Omental fat pad (tissue), 4 donors: ENCODE data around the gene ISYNA1. TPM values are rescaled to one million over a fixed set of nuclear protein-coding genes. Genes with fewer than 3 reads are reported as not detected.
"Not testable (repeated sequence)": the region's sequence is repeated elsewhere in the genome, so short reads cannot be mapped to it uniquely, and the experiment has no call there.

ENCODE experiments used
- ATAC-seq: fragments of 150-250 bp; one replicate; pipeline ENCODE4 v1.9.1; 2016; ENCODE audit warnings: mild to moderate bottlenecking, moderate library complexity; ENCODE audit not compliant: low FRiP score
- DNase-seq: peaks from one replicate; pipeline ENCODE4 v3.0.0-alpha.2; 2019; ENCODE audit warnings: low spot score
- total RNA-seq, 4 donors: library from RNA; depleted of rRNA; stranded (reverse); fragments of >200 nt; gene quantifications; one replicate each; pipeline ENCODE4 v1.1.0, GENCODE V29; 2016
- TF ChIP-seq, protein P1 (sequence below), 3 donors: fragments of 450-650 bp; IDR thresholded peaks; one replicate each; pipeline ENCODE4 v1.5.1; 2016 to 2017; ENCODE audit warnings: antibody characterized with exemption in 3 of 3, mild to moderate bottlenecking in 3 of 3, moderate library complexity in 2 of 3

ISYNA1 gene
- total RNA-seq, 4 donors from 2014 or later, result 20.0 to 36.7 (median 29.8) TPM

DNA sequence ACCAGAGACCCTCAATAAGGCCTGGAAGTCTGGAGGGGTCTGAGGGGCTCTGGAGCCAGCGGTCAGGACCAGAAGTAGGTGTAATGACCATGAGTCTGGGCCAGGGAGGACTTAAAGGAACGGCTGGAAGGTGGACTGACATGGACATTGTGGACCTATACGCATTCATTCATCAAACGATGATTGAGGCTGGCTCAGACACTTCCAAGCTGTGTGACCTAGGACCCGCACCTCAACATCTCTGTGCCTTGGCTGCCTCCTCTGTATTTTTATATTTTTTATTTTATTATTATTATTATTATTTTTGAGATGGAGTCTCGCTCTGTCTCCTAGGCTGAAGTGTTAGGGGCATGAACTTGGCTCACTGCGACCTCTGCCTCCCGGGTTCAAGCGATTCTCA is 31.2 kb downstream of the ISYNA1 start:
- ATAC-seq (no peak), DNase-seq (no peak)
- TF ChIP-seq, protein P1, sequence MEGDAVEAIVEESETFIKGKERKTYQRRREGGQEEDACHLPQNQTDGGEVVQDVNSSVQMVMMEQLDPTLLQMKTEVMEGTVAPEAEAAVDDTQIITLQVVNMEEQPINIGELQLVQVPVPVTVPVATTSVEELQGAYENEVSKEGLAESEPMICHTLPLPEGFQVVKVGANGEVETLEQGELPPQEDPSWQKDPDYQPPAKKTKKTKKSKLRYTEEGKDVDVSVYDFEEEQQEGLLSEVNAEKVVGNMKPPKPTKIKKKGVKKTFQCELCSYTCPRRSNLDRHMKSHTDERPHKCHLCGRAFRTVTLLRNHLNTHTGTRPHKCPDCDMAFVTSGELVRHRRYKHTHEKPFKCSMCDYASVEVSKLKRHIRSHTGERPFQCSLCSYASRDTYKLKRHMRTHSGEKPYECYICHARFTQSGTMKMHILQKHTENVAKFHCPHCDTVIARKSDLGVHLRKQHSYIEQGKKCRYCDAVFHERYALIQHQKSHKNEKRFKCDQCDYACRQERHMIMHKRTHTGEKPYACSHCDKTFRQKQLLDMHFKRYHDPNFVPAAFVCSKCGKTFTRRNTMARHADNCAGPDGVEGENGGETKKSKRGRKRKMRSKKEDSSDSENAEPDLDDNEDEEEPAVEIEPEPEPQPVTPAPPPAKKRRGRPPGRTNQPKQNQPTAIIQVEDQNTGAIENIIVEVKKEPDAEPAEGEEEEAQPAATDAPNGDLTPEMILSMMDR (IDR thresholded peaks at IDR 0.05), result no peak

DNA sequence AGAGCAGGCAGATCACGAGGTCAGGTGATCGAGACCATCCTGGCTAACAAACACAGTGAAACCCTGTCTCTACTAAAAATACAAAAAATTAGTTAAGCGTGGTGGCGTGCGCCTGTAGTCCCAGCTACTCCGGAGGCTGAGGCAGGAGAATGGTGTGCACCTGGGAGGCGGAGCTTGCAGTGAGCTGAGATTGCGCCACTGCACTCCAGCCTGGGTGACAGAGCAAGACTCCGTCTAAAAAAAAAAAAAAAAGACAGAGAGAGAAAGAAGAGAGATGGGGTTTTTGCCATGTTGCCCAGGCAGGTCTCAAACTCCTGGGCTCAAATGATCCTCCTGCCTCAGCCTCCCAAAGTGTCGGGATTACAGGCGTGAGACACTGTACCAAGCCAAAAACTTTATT is 32.2 kb downstream of the ISYNA1 start:
- ATAC-seq, DNase-seq: not testable (repeated sequence)

DNA sequence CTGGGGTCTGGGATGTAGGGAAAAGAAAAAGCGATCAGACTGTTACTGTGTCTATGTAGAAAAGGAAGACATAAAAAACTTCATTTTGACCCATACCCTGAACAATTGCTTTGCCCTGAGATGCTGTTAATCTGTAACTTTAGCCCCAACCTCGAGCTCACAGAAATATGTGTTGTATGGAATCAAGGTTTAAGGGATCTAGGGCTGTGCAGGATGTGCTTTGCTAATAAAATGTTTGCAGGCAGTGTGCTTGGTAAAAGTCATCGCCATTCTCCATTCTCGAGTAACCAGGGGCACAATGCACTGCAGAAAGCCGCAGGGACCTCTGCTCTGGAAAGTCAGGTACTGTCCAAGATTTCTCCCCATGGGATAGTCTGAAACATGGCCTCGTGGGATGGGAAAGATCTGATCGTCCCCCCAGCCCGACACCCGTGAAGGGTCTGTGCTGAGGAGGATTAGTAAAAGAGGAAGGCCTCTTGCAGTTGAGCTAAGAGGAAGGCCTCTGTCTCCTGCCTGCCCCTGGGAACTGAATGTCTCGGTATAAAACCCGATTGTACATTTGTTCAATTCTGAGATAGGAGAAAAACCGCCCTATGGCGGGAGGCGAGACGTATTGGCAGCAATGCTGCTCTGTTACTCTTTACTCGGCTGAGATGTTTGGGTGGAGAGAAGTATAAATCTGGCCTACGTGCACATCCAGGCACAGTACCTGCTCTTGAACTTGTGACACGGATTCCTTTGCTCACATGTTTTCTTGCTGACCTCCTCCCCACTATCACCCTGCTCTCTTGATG is 35.3 kb downstream of the ISYNA1 start:
- not testable (repeated sequence) for DNase-seq, ATAC-seq

DNA sequence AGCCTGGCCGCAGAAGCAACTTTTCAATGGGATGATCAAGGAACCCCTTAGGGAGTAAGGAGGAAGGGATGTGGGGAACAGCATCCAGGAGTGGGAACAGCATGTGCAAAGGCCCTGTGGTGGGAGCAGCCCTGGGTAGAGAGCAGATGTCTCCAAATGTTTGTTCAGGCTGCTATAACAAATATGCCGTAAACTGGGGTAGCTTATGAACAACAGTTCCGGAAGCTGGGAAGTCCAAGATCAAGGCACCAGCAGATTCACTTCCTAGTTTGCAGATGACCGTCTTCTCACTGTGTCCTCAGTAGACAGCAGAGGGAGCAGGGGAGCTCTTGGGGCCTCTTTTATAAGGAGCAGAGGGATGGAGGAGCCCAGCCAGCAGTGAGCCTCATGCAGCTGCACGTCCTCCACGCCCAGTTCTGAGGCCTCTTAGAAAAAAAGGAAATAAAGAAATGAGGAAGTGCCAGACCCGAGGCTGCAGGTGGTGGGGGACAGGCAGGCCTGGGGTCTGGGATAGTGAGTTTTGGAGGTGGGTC is 36.3 kb downstream of the ISYNA1 start:
- DNase-seq, result no peak
- ATAC-seq, result peak; percentile 7
- TF ChIP-seq, protein P1 (IDR thresholded peaks at IDR 0.05), result no peak

DNA sequence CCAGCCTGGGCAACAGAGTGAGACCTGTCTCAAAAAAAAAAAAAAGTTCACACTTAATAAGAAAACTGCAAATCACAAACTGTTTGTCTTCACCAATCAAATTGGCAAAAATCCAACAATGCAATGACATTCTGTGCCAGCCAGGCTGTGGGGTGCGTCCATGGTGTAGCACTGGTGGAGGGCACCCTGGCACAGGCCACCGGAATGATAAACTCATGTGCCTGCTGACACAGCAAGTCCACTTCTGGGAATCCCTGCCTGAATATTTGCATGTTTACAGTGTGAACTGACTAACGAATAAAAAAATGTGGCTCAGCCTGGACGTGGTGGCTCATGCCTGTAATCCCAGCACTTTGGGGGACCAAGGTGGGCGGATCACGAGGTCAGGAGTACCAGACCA is 38.9 kb downstream of the ISYNA1 start:
- no peak for DNase-seq
- ATAC-seq, result peak; percentile 44
- TF ChIP-seq, protein P1 (IDR thresholded peaks at IDR 0.05), result no peak

DNA sequence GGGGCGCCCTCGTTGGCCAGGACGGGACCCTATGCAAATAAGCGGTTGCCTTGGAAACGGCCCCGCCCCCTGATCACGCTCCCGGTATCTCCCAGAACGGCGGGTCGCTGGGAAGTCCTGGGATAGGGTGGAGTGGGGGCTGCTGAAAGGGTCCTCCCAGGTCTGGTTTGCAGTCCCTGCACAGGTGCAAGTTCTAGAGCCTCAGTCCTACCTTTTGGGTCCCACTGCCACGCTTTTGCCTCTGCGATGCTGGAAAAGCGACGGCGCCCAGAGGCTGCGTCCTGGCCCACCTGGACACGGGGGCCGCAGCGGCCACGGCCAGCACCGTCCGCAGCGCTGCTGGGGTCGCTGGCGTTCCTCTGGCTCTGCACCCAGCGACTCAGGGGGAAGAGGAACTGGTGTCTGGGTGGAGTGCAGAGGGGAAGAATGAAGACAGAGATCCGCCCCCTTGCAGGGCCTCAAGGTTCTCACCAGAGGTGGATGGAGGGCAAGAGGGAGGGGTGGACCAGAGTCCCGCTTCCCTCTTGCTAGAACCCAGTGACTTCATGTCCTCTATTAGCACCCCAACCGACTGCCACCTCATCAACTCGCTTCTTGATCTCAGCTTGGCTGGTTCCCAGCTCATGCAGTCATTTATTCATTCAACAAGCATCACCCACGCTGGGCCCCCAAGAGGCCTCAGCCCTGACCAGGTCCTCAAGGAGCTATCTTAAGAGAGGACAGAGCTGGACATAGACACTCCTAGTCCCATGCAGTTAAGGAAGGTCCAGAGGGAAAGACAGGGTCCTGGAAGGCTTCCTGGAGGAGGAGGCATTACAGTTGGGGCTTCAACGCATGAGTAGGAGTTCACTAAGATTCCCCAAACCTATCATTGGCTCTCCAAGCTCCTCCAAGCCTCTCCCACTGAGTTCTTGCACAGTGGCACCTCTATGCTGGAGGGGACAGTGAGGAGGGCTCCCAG is 40.4 kb downstream of the ISYNA1 start, which contains the start of gene LRRC25:
LRRC25 (minus strand) TSS at position 381 of the 961 bp plus-strand sequence. CDS start 659 bp downstream, outside the sequence.
- ATAC-seq (peak; percentile 31), DNase-seq (no peak)
- TF ChIP-seq, protein P1 (IDR thresholded peaks at IDR 0.05), result no peak

DNA sequence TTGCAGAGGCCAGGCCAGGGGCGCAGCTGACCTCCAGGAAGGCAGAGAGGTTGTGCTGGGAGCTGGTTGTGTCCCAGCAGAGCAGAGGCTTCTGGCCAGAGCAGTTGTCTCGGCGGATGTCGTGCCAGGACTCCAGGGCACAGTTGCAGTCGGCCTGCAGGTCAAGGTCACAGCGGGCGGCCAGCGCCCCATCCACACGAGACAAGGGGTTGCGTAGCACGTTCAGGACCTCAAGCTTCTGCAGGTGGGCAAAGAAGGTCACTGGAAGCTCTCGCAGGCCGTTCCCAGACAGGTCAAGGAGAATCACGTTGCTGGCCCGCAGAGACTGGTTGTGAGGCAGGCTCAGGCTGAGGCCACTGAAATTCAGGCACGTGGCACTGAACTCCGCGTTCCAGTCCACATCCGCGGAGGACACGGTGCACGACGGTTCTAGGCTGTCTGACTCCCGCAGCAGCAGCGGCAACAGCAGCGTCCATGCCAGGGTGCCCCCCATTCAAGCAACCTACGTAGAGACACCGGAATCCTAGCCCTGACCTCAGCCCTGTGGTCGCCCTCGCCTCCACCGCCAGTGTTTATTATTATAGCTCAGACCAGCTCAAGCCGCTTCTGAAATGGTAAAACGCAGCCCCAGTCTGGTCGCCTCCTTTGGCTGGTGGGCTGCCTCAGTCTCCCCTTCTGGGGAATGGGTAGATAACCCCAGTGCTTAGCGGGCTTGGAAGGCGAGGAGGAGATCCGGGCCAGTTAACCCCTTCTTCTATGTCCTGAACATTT is 41.3 kb downstream of the ISYNA1 start:
- no peak for DNase-seq
- no peak for ATAC-seq

More for the DNA sequence above, 41.3 kb downstream of the ISYNA1 start:
- TF ChIP-seq, protein P1 (IDR thresholded peaks at IDR 0.05), result no peak
